HG02840 (cell line): ENCODE results near the gene NRG3.
"Not testable (repeated sequence)": the region's sequence is repeated elsewhere in the genome, so short reads cannot be mapped to it uniquely, and the experiment has no call there.

Source experiments
- ATAC-seq: cut with Tn5 transposase; IDR thresholded peaks from one replicate; pipeline ENCODE4 v1.9.1; 2021; ENCODE audit warnings: mild to moderate bottlenecking, moderate library complexity, moderate number of reproducible peaks; ENCODE audit not compliant: unreplicated experiment, low FRiP score

Gene NRG3

DNA sequence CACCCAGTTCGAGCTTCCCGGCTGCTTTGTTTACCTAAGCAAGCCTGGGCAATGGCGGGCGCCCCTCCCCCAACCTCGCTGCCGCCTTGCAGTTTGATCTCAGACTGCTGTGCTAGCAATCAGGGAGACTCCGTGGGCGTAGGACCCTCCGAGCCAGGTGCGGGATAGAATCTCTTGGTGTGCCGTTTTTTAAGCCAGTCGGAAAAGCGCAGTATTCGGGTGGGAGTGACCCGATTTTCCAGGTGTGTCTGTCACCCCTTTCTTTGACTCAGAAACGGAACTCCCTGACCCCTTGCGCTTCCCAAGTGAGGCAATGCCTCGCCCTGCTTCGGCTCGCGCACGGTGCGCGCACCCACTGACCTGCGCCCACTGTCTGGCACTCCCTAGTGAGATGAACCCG lies 474.6 kb downstream of the NRG3 start:
- ATAC-seq = not testable (repeated sequence)

GRCh38 chr10:82353381-82353780 lies 478.4 kb downstream of the NRG3 start:
- ATAC-seq = no peak

- no peak for ATAC-seq
Measured at GRCh38 chr10:82358486-82359099, 483.6 kb downstream of the NRG3 start.

GRCh38 chr10:82361256-82361655 lies 486.3 kb downstream of the NRG3 start:
- ATAC-seq = no peak

DNA sequence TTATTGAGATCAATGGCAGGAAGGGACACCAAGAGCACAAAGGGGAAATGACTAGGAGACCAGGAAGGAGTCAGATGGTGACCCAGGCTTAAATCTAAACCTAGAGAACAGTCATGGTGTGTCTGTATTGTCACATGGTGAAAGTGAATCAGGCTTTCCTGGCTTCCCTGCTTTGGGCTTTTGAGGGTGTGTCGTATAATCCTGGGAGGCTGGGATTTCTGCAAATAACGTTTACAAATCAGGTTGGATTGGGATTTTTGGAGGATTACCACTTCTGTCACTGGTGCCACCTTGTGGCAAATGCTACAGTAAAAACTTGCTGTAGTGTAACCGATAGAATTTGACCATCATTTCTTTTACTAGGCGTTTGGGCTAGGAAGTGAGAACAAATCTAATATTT lies 502.6 kb downstream of the NRG3 start:
- no peak for ATAC-seq

GRCh38 chr10:82378146-82378545 lies 503.2 kb downstream of the NRG3 start:
- ATAC-seq = no peak

- no peak for ATAC-seq
Measured at GRCh38 chr10:82383350-82383749, 508.4 kb downstream of the NRG3 start.

DNA sequence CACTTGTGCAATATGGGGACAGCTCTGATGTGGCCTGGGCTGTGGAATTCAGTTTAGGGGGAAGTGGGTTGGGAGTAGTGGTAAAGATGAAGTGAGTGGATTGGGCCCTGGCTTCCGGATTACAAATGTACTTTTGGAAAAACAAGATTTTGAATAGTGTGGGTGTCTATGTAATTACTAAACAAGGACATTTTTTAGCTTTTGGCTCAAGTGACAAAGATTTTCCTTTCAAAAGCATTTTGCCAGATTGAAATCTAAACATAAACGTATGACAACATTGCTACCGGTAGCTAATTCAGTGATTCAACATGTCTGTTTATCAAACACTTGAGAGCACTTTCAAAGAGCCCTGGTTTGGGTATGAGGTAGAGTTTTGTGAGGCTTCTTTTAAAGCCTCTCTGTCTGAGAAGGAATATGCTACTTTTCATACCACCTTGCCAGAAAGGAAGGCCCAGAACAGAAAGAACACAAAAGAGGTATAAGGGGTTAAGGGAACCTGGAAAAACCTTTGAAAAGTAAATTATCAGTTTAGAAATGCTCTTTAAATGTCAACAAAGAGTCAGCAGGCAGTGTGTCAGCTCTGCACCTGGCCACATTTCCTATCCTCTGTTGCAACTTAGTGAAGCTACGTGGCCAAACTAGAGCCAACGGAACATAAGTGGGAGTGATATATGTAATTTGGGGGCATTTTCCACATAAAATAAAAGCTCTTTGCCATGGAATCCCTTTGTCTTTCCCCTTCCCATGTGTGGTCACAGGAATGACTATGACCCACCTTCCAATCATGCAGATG lies 516.1 kb downstream of the NRG3 start:
- no peak for ATAC-seq

- ATAC-seq = no peak
Measured at GRCh38 chr10:82391971-82392370, 517.0 kb downstream of the NRG3 start.

- ATAC-seq = no peak
Measured at GRCh38 chr10:82392533-82392932, 517.5 kb downstream of the NRG3 start.

DNA sequence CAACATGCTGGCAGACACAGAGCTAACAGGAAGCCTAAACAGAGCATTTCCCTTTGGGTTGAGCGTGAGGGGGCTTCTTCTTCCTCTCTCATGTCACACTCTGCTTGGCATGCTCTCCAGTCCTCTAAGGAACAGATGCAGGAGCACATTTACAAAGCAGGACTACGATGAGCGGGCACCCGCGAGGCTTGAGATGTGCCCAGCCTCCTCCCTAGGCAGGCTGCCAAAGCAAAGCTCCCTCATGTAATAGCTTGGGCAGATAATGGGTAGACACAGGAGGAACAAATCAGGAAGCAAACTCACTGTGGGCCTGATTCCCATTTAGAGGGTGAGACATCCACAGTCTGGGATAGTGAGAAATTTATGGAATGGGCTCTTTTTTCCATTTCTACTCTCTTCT lies 519.1 kb downstream of the NRG3 start:
- ATAC-seq = no peak

- no peak for ATAC-seq
Measured at GRCh38 chr10:82394987-82395386, 520.0 kb downstream of the NRG3 start.

DNA sequence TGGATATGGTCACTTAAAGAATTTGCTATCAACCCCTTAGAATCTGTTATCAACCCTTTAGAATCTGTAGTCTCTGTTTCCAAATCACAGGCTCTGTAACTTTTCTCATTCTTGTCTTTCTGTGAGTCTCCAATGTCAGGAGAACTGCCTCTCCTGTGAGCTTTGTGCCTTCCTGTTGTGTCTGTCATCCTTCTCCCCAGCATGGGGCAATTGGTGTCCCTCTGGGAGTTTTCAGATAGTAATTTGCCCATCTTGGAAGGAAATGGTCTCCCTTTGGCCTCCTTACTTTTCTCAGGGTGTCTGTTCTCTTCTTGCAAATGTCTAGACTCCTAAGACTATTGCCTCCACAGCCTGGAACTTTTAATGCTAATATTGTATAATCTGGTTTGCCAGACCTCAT lies 521.9 kb downstream of the NRG3 start:
- no peak for ATAC-seq

- no peak for ATAC-seq
Measured at GRCh38 chr10:82397854-82398253, 522.9 kb downstream of the NRG3 start.

DNA sequence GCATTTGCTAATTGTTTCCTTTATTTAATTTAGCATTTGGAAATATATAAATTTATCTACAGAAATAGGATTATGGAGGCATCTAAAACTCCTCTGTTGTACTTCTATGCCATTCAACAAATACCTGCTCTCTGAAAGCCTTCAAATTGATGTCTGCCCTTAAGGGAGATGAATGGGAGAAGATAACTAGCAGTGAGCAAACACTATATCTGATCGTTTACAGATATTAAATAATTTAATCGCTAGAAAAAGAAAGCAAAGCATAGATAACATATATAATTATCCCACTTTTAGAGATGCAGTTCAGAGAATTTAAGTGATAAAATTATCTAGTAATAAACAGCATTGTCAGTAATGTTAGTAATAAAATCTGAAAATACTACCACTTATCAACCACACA lies 524.9 kb downstream of the NRG3 start:
- ATAC-seq = no peak

DNA sequence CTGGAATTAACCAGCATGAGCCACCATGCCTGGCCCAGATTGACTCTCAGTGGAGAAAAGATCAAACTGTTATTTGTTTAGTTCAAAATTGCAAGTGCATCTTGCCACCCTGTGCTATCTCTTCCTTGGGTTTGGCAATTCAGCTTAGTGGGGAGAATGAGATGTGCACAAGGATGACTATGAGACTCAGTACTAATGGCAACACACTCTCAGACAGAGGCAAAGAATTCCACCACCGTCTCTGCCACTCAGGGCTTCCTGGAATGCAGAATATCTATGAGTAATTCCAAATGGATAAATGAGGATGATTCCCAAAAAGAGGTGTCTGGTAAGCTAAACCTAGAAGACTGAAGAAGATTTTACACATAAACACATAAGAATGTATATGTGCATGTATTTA lies 525.8 kb downstream of the NRG3 start:
- no peak for ATAC-seq

GRCh38 chr10:82402906-82403401 lies 528.0 kb downstream of the NRG3 start:
- no peak for ATAC-seq

DNA sequence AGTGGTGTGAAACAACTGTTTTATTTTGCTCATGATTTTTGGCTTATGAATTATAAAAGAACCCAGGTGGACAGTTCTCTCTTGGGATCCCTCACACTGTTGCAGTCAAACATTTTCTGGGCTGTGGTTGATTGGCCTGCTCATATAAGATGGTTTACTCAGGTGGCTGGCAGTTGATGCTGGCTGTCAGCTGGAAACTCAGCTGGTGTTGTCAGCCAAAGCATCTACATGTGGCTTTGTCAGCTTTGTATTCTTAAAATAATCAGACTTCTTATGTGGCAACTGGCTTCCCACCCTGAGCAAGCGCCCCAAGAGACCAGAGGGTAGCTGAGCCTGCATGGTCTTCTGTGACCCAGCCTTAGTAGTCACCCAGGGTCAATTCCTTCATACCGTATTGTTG lies 534.7 kb downstream of the NRG3 start:
- no peak for ATAC-seq

DNA sequence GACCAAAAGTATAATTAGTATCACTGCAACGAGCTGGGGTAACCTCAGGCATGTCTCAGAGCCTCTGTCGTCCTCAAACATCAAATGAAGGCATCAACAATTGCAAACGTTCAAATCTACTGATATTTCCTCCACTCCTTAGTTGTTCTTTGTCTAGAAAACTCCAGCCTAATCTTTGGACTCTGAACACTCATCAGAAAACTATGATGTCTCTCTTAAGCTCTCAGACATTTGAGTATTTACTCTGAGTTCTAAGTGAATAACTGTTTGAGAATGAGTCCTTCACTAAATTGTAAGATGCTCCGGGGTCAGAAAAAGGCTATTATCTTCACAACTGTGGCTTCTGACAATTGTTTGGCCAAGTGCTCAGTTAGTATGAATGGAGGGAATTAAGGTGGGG lies 536.4 kb downstream of the NRG3 start:
- no peak for ATAC-seq

DNA sequence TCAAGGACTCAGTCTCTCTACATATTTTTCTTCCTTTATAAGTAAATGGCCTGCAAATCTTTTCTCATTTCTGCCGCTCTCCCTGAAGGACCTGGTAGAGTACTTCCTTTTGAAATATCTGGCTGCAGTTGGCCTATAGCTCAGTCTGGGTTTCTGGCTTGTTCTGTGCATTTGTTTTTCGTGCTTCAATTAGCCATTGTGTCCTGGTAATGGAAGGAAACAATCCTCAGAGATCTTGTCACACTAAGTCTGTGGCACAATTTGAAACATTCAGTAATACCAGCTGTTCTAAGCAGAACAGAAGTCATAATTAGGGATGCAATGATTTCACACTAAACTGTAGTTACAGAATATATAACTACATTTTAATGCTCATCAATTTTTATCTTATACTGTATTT lies 545.0 kb downstream of the NRG3 start:
- ATAC-seq = no peak

- ATAC-seq = no peak
Measured at GRCh38 chr10:82429302-82429701, 554.3 kb downstream of the NRG3 start.

DNA sequence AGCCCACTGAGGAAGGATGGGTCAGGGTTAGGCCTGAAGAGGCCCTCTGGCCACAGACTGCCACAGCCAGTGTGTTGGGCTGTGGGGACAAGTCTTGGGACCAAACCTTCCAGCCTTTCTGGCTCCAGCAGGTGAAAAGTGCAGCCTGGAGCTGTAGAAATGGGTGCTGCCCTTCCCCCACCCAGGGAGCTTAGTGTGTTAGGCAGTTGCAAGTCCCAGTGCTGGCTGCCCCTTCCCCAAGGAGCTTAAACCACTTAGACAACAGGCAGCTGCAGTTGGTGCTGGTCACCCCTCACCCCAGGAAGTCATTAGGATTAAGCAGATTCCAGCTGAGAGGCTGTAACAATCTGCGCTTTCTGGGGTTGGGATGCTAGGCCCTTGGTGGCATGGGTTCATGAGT lies 563.3 kb downstream of the NRG3 start:
- no peak for ATAC-seq
